Fibroblast of upper back skin (primary cell): ENCODE results near the gene AHCTF1.
A peak's percentile ranks its signal among the peaks of the same experiment; 100 is the strongest.
"Not testable (repeated sequence)": the region's sequence is repeated elsewhere in the genome, so short reads cannot be mapped to it uniquely, and the experiment has no call there.

Source experiments
- DNase-seq: peaks from one replicate; pipeline ENCODE4 v3.0.0-alpha.2; 2013

AHCTF1 gene

GRCh38 chr1:246921481-246921880 is 10.3 kb downstream of the AHCTF1 start:
- DNase-seq = peak; percentile 10

- DNase-seq = no peak
These were observed 11.8 kb downstream of the AHCTF1 start for GRCh38 chr1:246919902-246920301.

- not testable (repeated sequence) for DNase-seq
These were observed 15.5 kb downstream of the AHCTF1 start for GRCh38 chr1:246916026-246916923.

GRCh38 chr1:246907472-246907871 is 24.3 kb downstream of the AHCTF1 start:
- peak; percentile 51 for DNase-seq

GRCh38 chr1:246906833-246907232 is 24.9 kb downstream of the AHCTF1 start:
- no peak for DNase-seq

- no peak for DNase-seq
These were observed 29.9 kb downstream of the AHCTF1 start for GRCh38 chr1:246901874-246902273.

GRCh38 chr1:246897302-246897701 is 34.4 kb downstream of the AHCTF1 start:
- DNase-seq = no peak

- DNase-seq = no peak
These were observed 38.4 kb downstream of the AHCTF1 start for GRCh38 chr1:246893191-246893939.

- DNase-seq = no peak
These were observed 40.6 kb downstream of the AHCTF1 start for GRCh38 chr1:246891105-246891504.

GRCh38 chr1:246888522-246888921 is 43.2 kb downstream of the AHCTF1 start:
- DNase-seq = no peak

GRCh38 chr1:246885389-246885788 is 46.4 kb downstream of the AHCTF1 start:
- not testable (repeated sequence) for DNase-seq

- no peak for DNase-seq
These were observed 53.2 kb downstream of the AHCTF1 start for GRCh38 chr1:246878551-246878950.

GRCh38 chr1:246876431-246876830 is 55.3 kb downstream of the AHCTF1 start:
- DNase-seq = no peak

- peak; percentile 66 for DNase-seq
These were observed 56.4 kb downstream of the AHCTF1 start for GRCh38 chr1:246875041-246876026.

GRCh38 chr1:246865921-246866320 is 65.8 kb downstream of the AHCTF1 start:
- no peak for DNase-seq

GRCh38 chr1:246863791-246864190 is 68.0 kb downstream of the AHCTF1 start:
- DNase-seq = not testable (repeated sequence)

GRCh38 chr1:246860401-246860800 is 71.3 kb downstream of the AHCTF1 start:
- no peak for DNase-seq

GRCh38 chr1:246856371-246856770 is 75.4 kb downstream of the AHCTF1 start:
- no peak for DNase-seq

GRCh38 chr1:246850640-246851039 is 81.1 kb downstream of the AHCTF1 start:
- not testable (repeated sequence) for DNase-seq

- no peak for DNase-seq
These were observed 87.9 kb downstream of the AHCTF1 start for GRCh38 chr1:246843876-246844275.

GRCh38 chr1:246840761-246841160 is 91.0 kb downstream of the AHCTF1 start:
- not testable (repeated sequence) for DNase-seq

GRCh38 chr1:246838118-246838456 is 93.7 kb downstream of the AHCTF1 start:
- DNase-seq = no peak
